OCI-LY7 (cell line): ENCODE measurements around the gene FCHO2. TPM values are rescaled to one million over a fixed set of nuclear protein-coding genes. Genes with fewer than 3 reads are reported as not detected.
A peak's percentile ranks its signal among the peaks of the same experiment; 100 is the strongest.

ENCODE experiments used
- BruUV-seq: library from RNA; stranded (reverse); fragments of 400-500 nt; replicated peaks from 2 replicates; lab custom pipeline; 2021; lab: Mats Ljungman, UMichigan
- CTCF ChIA-PET: fragments of 300-600 bp; sonication (Branson Sonifier 250); formaldehyde crosslinking; loops from one replicate; lab custom pipeline; 2022; ENCODE audit warnings: antibody characterized with exemption; ENCODE audit not compliant: unreplicated experiment; lab: Charles Lee
- POLR2A ChIA-PET: fragments of 300-600 bp; sonication (Branson Sonifier 250); formaldehyde crosslinking; loops from one replicate; lab custom pipeline; 2022; ENCODE audit warnings: antibody characterized with exemption; lab: Charles Lee
- DNase-seq: peaks from one replicate; pipeline ENCODE4 v3.0.0-alpha.2; 2015; ENCODE audit warnings: low spot score
- H2AFZ ChIP-seq: fragments of 200-600 bp; sonication (generic), shearing (Covaris generic); 2 replicates; pipeline ENCODE4 v1.6.1; 2014; ENCODE audit warnings: mild to moderate bottlenecking, antibody characterized with exemption, low read length, moderate library complexity
- H3K27ac ChIP-seq: fragments of 200-600 bp; sonication (generic); 2 replicates; pipeline ENCODE4 v1.5.1; 2014; ENCODE audit warnings: mixed run types, low read depth, mild to moderate bottlenecking, moderate library complexity, low read length, inconsistent platforms; ENCODE audit not compliant: poor library complexity, severe bottlenecking
- H3K36me3 ChIP-seq: fragments of 200-600 bp; sonication (generic); 2 replicates; pipeline ENCODE4 v1.6.1; 2014; ENCODE audit warnings: mild to moderate bottlenecking, antibody characterized with exemption, low read length, moderate library complexity, mixed read lengths; ENCODE audit not compliant: insufficient read depth
- H3K4me1 ChIP-seq: fragments of 200-600 bp; sonication (generic); 2 replicates; pipeline ENCODE4 v1.5.1; 2014; ENCODE audit warnings: mild to moderate bottlenecking, low read length; ENCODE audit not compliant: insufficient read depth, poor library complexity, severe bottlenecking
- H3K4me2 ChIP-seq: fragments of 200-600 bp; sonication (generic); 2 replicates; pipeline ENCODE4 v1.6.1; 2014; ENCODE audit warnings: mild to moderate bottlenecking, low read length
- H3K4me3 ChIP-seq: fragments of 200-600 bp; sonication (generic); 2 replicates; pipeline ENCODE4 v1.5.1; 2014; ENCODE audit warnings: mild to moderate bottlenecking, low read depth, low read length; ENCODE audit not compliant: poor library complexity, severe bottlenecking
- H3K79me2 ChIP-seq: fragments of 200-600 bp; sonication (generic); 2 replicates; pipeline ENCODE4 v1.6.1; 2016; ENCODE audit warnings: low read depth, mild to moderate bottlenecking, low read length, moderate library complexity, mixed read lengths; ENCODE audit not compliant: insufficient read depth
- H3K9me2 ChIP-seq: fragments of 200-600 bp; sonication (generic); 2 replicates; pipeline ENCODE4 v1.6.1; 2016; ENCODE audit warnings: mild to moderate bottlenecking, low read length, mixed read lengths; ENCODE audit not compliant: insufficient read depth
- H3K9me3 ChIP-seq: fragments of 200-600 bp; sonication (generic); 2 replicates; pipeline ENCODE4 v1.6.1; 2014; ENCODE audit warnings: mild to moderate bottlenecking, mixed run types, low read length, mixed read lengths
- H4K20me1 ChIP-seq: fragments of 200-600 bp; sonication (generic); 2 replicates; pipeline ENCODE4 v1.6.1; 2014; ENCODE audit warnings: mild to moderate bottlenecking, antibody characterized with exemption, low read length, moderate library complexity, mixed read lengths; ENCODE audit not compliant: insufficient read depth
- CTCF ChIP-seq: fragments of 200-600 bp; sonication (generic); conservative IDR thresholded peaks from 2 replicates; pipeline ENCODE4 v1.5.1; 2014; ENCODE audit warnings: mild to moderate bottlenecking, antibody characterized with exemption, low read length, moderate library complexity, mixed read lengths
- EZH2phosphoT487 ChIP-seq: fragments of 200-600 bp; sonication (generic); IDR thresholded peaks from 2 replicates; pipeline ENCODE4 v1.6.1; 2018; ENCODE audit warnings: low read depth, borderline replicate concordance, mild to moderate bottlenecking, mixed run types, antibody characterized with exemption, low read length, moderate library complexity, mixed read lengths
- intact Hi-C: fragments of 100-400 bp; cut with micrococcal nuclease; formaldehyde crosslinking; loops from one replicate; pipeline ENCODE4 v1.10.0; 2022; ENCODE audit not compliant: unreplicated experiment
- total RNA-seq, 2 experiments: library from RNA; depleted of rRNA in 1 of 2; stranded (reverse); fragments of >200 nt in 1 of 2; shearing (Covaris generic) in 1 of 2; gene quantifications; 2 replicates each; pipeline ENCODE4 v1.2.3, GENCODE V29; 2014 to 2022

The FCHO2 gene
- total RNA-seq, 2 experiments from 2014 or later: 7.2 to 7.8 TPM

GRCh38 chr5:73136055-73136562 lies 180.3 kb downstream of the FCHO2 start:
- Histone ChIP-seq H3K27ac (no peak overlapping the region), H3K4me2 (no peak overlapping the region), H3K36me3 (no peaks in the 10 kb centered on the region), H3K4me1 (no peaks in the 10 kb centered on the region), H4K20me1 (no peaks in the 10 kb centered on the region), H3K9me3 (no peaks in the 10 kb centered on the region), H3K79me2 (no peaks in the 10 kb centered on the region), H3K4me3 (no peak overlapping the region), H2AFZ (no peak overlapping the region), H3K9me2 (no peaks in the 10 kb centered on the region)
- CTCF ChIA-PET: interaction anchor here (0.6 kb wide), 1 partner anchor 66 kb away, joined by 5 read pairs; no protein-coding TSS in a partner anchor
- intact Hi-C loops: loop anchor here (10.0 kb wide), 2 partner anchors 51 to 309 kb away; partner anchors contain the start of gene FOXD1
- no peak for DNase-seq
- BruUV-seq: no TSS peak
- TF ChIP-seq CTCF: no peak
- TF ChIP-seq EZH2phosphoT487: no peak
- POLR2A ChIA-PET: interaction anchor here (0.6 kb wide), 1 partner anchor 9 kb away, joined by 3 read pairs; no protein-coding TSS in a partner anchor

GRCh38 chr5:73137563-73138530 lies 182.0 kb downstream of the FCHO2 start:
- no peaks in the 10 kb centered on the region for H3K79me2 ChIP-seq
- no peak overlapping the region for H3K27ac ChIP-seq
- TF ChIP-seq EZH2phosphoT487 (no peak), CTCF (no peak)
- no peaks in the 10 kb centered on the region for H4K20me1 ChIP-seq
- no peaks in the 10 kb centered on the region for H3K36me3 ChIP-seq
- no peaks in the 10 kb centered on the region for H3K9me3 ChIP-seq
- no peaks in the 10 kb centered on the region for H3K4me1 ChIP-seq
- H3K9me2 ChIP-seq: no peaks in the 10 kb centered on the region
- ChIA-PET CTCF (no interaction called here), POLR2A (interaction anchor here (0.6 to 2.0 kb wide), 6 partner anchors 15 to 336 kb away, joined by 3 to 7 read pairs (median 3); no protein-coding TSS in a partner anchor)
- no peak for DNase-seq
- intact Hi-C loops: loop anchor here (10.0 kb wide), 2 partner anchors 53 to 307 kb away; partner anchors contain the start of gene FOXD1
- no TSS peak for BruUV-seq
- no peak overlapping the region for H3K4me3 ChIP-seq
- 0 out of 2 replicates have a peak overlapping the region, but pooled peaks have one; percentile 10 for H2AFZ ChIP-seq
- H3K4me2 ChIP-seq: no peak overlapping the region
